Stimulated activated CD8-positive, alpha-beta memory T cell treated with anti-CD3 and anti-CD28 coated beads, Interleukin-15, amount 100 ng/mL, for 48 hours (primary cell): Measurements from ENCODE around the gene CCDC93.

ENCODE experiments used
- DNase-seq, 2 donors: peaks; one replicate each; pipeline ENCODE4 v3.0.0-alpha.2; 2020; ENCODE audit warnings: low read depth in 2 of 2

CCDC93 gene

GRCh38 chr2:118013724-118014491, at the start of gene CCDC93:
Gene CCDC93 (minus strand): TSS chr2:118014070. CDS start chr2:118013995, 75 bp downstream.
- DNase-seq = peak; percentile 82 to 85

- DNase-seq = no peak
Observed at GRCh38 chr2:118062669-118063068, 48.8 kb upstream of the CCDC93 start.

- DNase-seq = no peak
Observed at GRCh38 chr2:118062048-118062447, 48.2 kb upstream of the CCDC93 start.

GRCh38 chr2:118061135-118061955, 47.5 kb upstream of the CCDC93 start:
- DNase-seq = no peak

- DNase-seq = no peak
Observed at GRCh38 chr2:118059919-118060478, 46.1 kb upstream of the CCDC93 start.

GRCh38 chr2:118058951-118059350, 45.1 kb upstream of the CCDC93 start:
- DNase-seq = no peak

- DNase-seq = no peak
Observed at GRCh38 chr2:118056801-118057200, 42.9 kb upstream of the CCDC93 start.

- no peak for DNase-seq
Observed at GRCh38 chr2:118056165-118056534, 42.3 kb upstream of the CCDC93 start.

- DNase-seq = no peak
Observed at GRCh38 chr2:118055512-118056164, 41.8 kb upstream of the CCDC93 start.

- no peak for DNase-seq
Observed at GRCh38 chr2:118054213-118055008, 40.5 kb upstream of the CCDC93 start.

GRCh38 chr2:118053681-118054080, 39.8 kb upstream of the CCDC93 start:
- no peak for DNase-seq

- DNase-seq = no peak
Observed at GRCh38 chr2:118052474-118052873, 38.6 kb upstream of the CCDC93 start.

- DNase-seq = no peak
Observed at GRCh38 chr2:118051826-118052358, 38.0 kb upstream of the CCDC93 start.

- no peak for DNase-seq
Observed at GRCh38 chr2:118050974-118051373, 37.1 kb upstream of the CCDC93 start.

GRCh38 chr2:118050386-118050785, 36.5 kb upstream of the CCDC93 start:
- DNase-seq = no peak

- no peak for DNase-seq
Observed at GRCh38 chr2:118049816-118050140, 35.9 kb upstream of the CCDC93 start.

- DNase-seq = no peak
Observed at GRCh38 chr2:118049140-118049815, 35.4 kb upstream of the CCDC93 start.

- DNase-seq = no peak
Observed at GRCh38 chr2:118048401-118048800, 34.5 kb upstream of the CCDC93 start.

- DNase-seq = no peak
Observed at GRCh38 chr2:118047380-118047826, 33.5 kb upstream of the CCDC93 start.

GRCh38 chr2:118046634-118047210, 32.9 kb upstream of the CCDC93 start:
- DNase-seq = no peak
